Retinal pigment epithelial cell (primary cell): ENCODE measurements around the gene FAM117B.
"Not testable (repeated sequence)": the region's sequence is repeated elsewhere in the genome, so short reads cannot be mapped to it uniquely, and the experiment has no call there.

Experiments used
- DNase-seq: peaks from one replicate; pipeline ENCODE4 v3.0.0-alpha.2; 2010; ENCODE audit warnings: low read depth
- H3K4me3 ChIP-seq: 2 replicates; pipeline ENCODE4 v1.5.1; 2011; ENCODE audit warnings: mild to moderate bottlenecking, low read length, control low read depth, moderate library complexity
- TF ChIP-seq, protein P1 (sequence below): conservative IDR thresholded peaks from 2 replicates; pipeline ENCODE4 v1.5.1; 2011; ENCODE audit warnings: low read depth, low read length, control low read depth, inconsistent platforms

The FAM117B gene

DNA sequence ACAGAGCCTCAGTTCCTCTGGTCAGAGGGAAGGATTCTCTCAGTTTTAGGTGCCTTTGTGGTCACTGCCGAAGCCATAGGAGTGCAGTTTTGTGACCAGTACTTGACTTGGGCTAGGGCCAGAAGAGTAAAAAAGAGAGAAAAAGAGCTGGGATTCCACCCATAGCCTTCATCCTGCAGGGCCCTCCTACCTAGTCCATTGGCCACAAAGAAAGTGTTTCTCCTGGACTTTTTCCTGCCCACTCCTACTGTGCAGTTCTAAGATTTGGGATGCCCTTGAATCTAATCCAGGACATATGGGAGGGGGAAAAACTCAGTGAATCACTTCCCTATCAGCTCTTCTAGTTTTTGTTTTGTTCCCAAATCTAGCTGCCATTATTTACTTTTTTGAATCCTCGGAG lies 26.0 kb downstream of the FAM117B start:
- no peak for DNase-seq
- no peak overlapping the region for H3K4me3 ChIP-seq
- TF ChIP-seq, protein P1, sequence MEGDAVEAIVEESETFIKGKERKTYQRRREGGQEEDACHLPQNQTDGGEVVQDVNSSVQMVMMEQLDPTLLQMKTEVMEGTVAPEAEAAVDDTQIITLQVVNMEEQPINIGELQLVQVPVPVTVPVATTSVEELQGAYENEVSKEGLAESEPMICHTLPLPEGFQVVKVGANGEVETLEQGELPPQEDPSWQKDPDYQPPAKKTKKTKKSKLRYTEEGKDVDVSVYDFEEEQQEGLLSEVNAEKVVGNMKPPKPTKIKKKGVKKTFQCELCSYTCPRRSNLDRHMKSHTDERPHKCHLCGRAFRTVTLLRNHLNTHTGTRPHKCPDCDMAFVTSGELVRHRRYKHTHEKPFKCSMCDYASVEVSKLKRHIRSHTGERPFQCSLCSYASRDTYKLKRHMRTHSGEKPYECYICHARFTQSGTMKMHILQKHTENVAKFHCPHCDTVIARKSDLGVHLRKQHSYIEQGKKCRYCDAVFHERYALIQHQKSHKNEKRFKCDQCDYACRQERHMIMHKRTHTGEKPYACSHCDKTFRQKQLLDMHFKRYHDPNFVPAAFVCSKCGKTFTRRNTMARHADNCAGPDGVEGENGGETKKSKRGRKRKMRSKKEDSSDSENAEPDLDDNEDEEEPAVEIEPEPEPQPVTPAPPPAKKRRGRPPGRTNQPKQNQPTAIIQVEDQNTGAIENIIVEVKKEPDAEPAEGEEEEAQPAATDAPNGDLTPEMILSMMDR = no peak

DNA sequence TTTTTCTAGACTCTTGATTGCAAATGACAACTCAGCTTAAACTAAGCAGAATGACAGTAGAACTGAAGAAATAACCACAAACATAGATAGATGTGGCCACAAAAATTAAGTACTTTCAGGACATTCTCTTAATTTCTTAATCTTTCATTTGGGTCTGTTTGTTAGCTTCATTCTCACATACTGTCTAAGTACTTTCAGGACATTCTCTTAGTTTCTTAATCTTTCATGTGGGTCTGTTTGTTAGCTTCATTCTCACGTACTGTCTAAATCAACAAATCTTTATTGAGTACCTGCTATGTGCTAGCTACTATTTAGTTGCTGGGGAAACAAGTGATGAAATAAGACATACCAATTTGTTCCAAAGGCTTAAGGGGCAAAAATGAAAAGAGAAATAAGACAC lies 35.1 kb downstream of the FAM117B start:
- TF ChIP-seq, protein P1 = no peak
- no peak for DNase-seq
- H3K4me3 ChIP-seq = no peak overlapping the region

DNA sequence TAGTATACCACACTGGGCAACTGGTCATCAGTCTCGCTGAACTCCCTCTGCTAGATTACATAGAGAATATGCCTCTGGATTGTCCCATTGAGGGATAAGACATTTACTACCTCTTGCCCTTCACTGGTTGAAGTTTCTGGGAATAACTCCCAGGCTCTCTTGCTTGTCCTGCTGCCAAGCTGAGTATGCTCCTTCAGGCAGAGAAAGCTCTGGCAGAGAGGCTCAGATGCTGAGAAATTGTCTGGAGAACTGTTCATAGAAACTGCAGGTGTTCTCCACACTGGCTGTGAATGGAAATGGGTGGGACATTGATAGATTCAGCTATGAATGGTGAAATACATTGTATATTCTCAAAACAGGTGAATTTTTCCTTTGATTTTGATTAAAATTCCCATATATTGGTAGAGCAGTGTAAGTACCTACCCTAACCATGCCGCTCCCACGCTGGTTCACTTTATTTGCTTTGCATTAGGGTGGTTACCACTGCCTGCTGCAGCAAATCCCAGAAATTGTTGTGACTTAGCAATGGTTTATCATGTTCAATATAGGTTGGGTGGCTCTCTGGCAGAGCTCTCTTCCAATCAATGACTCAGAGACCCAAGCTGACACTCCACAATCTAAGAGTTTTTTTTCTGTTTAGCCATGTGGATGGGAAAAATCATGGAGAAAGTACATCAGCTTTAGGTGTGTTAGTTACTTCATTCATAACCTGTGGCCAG lies 36.7 kb downstream of the FAM117B start:
- DNase-seq = no peak
- TF ChIP-seq, protein P1 = no peak
- no peak overlapping the region for H3K4me3 ChIP-seq

DNA sequence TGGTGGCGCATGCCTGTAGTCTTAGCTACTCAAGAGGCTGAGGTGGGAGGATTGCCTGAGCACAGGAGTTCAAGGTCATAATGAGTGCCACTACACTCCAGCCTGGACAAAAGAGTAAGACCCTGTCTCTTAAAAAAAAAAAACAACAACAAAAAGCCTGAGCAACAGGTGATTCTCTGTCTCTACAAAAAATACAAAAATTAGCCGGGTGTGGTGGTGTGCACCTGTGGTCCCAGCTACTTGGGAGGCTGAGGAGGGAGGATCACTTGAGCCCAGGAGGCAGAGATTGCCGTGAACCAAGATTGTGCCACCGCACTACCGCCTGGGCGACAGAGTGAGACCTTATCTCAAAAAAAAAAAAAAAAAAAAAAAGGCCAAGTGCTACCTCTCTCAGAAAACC lies 40.3 kb downstream of the FAM117B start:
- not testable (repeated sequence) for H3K4me3 ChIP-seq

DNA sequence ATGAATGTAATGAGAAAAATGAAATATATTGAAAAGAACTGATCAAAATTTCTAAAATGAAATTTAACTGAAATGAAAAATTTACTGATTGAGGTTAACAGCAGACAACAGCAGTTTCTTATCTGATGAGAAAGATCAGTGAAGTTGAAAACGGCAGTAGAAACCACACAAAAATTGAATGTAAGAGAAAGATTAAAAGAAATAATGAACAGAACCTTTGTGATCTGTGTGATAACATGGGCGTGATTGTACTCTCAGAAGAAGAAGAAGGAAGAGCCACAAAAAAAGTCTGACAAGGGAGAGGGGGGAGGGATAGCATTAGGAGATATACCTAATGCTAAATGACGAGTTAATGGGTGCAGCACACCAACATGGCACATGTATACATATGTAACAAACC lies 45.2 kb downstream of the FAM117B start:
- no peak for DNase-seq
- TF ChIP-seq, protein P1 = no peak
- H3K4me3 ChIP-seq = no peak overlapping the region

More for the DNA sequence above, 40.3 kb downstream of the FAM117B start:
- DNase-seq = not testable (repeated sequence)

DNA sequence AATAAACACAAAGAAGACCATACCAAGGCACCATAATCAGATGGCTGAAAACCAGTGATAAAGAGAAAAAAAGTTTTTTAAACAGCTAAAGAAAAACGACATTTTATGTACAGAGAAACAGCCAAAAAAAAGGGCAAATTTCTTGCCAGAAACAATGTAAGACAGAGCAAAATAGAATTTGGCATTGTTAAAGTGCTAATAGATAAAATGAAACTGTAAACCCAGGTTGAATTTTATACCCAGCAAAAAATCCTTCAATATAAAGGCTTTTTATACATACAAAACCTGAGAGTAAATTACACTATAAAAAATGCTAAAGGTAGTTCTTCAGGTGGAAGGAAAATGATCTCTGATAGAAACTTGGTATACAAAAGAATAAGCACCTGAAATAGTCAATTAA lies 45.7 kb downstream of the FAM117B start:
- H3K4me3 ChIP-seq = no peak overlapping the region
- TF ChIP-seq, protein P1 = no peak
- DNase-seq = no peak

DNA sequence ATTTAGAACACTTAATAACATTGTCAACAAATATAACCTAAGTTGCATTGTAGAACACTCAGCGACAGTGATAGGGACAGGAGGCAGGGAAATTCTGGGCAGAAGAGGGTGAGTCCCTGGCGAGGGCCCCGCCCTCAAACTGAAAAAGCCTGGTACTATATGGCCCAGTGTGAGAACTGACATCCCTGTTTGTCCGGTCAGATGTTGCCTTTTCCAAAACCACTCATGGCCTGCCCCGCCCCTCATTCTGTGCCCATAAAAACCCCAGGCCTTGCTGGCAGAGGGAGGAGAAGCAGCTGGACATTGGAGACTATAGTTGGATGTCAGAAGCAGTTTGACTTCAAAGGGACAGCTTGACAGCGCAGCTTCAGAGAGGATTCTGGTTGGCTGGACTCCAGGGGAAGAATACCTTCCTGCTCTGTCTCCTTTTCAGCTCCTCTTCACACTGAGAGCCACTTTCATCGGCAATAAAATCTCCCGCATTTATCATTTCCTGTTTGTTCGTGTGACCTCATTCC lies 47.0 kb downstream of the FAM117B start:
- no peak for DNase-seq
- TF ChIP-seq, protein P1 = no peak
- no peak overlapping the region for H3K4me3 ChIP-seq
